SKM-1 (cell line): ENCODE measurements around the gene DAZ3.
"Not testable (repeated sequence)": the region's sequence is repeated elsewhere in the genome, so short reads cannot be mapped to it uniquely, and the experiment has no call there.

Experiments used
- DNase-seq: peaks from one replicate; lab custom pipeline; 2025; ENCODE audit not compliant: unreplicated experiment; lab: John Stamatoyannopoulos, UW

Gene DAZ3, protein sequence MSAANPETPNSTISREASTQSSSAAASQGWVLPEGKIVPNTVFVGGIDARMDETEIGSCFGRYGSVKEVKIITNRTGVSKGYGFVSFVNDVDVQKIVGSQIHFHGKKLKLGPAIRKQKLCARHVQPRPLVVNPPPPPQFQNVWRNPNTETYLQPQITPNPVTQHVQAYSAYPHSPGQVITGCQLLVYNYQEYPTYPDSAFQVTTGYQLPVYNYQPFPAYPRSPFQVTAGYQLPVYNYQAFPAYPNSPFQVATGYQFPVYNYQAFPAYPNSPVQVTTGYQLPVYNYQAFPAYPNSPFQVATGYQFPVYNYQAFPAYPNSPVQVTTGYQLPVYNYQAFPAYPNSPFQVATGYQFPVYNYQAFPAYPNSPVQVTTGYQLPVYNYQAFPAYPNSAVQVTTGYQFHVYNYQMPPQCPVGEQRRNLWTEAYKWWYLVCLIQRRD

DNA sequence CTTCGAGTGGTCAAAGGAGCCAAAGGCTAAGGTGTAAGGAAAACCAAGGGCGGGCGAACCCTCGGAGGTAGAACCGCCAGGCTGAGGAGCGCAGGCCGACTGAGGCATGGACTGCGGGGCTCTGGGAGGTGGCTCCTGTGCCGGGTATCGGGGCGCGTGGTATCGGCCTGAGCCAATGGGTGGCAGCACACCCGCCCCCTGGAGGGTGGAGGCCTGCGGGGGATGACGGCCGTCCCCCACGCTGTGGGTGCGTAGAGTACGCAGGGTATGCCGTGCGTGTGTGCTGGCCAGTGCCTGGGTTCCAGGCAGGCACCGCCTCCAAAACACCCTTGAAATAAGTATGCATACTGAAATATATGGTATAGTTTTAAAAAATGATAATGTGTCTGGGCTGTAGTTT, at the start of gene DAZ3:
TSS of gene DAZ3 (minus strand) at position 101 of the 400 bp plus-strand sequence. CDS start 208 bp downstream, outside the sequence.
- not testable (repeated sequence) for DNase-seq

- DNase-seq, result not testable (repeated sequence)
Observed at GRCh38 chrY:24833619-24834018, 20.4 kb upstream of the DAZ3 start, which contains the start of gene DAZ4. TSS of gene DAZ4 (plus strand) at chrY:24833919. CDS start at chrY:24834127, 208 bp downstream.

DNA sequence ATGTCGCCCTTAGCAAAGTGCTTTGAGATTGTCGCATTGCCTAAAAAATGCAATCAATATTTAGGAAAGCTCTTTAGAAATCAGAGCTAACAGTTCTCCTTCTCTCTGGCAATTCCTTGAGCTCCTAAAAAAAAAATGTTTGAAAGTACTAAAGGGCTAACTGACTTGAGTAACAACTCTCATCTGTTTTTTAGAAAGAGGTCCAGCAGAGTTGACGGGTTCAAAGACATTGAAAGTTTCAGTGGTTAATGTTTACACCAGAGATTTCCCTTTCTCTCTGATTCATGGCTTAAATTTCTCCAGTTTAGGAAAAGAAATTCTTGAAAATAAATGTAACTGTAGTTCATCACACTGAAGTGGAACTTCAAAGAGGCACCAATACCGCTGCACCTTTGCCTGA, 11.9 kb upstream of the DAZ3 start:
- DNase-seq, result not testable (repeated sequence)

GRCh38 chrY:24824184-24824879, 11.1 kb upstream of the DAZ3 start:
- DNase-seq, result not testable (repeated sequence)

- DNase-seq, result not testable (repeated sequence)
Observed at GRCh38 chrY:24821836-24822235, 8.6 kb upstream of the DAZ3 start.
